ENCODE data around the gene PRAMEF2. TPM values are rescaled to one million over a fixed set of nuclear protein-coding genes. Genes with fewer than 3 reads are reported as not detected.
"Not testable (repeated sequence)": the region's sequence is repeated elsewhere in the genome, so short reads cannot be mapped to it uniquely, and the experiment has no call there.

Gene PRAMEF2
- total and polyA plus RNA-seq, 7 experiments from 2014 or later: not detected

GRCh38 chr1:12903793-12904572, 47.1 kb downstream of the PRAMEF2 start:
- POLR2A ChIA-PET; H3K4me1 Mint-ChIP-seq; H3K36me3 Mint-ChIP-seq; CTCF ChIA-PET; H3K9me3 Mint-ChIP-seq; DNase-seq; H3K27me3 ChIP-seq (ENCODE audit: control insufficient read depth in 2 of 2, insufficient read depth in 2 of 2, low read length in 2 of 2); H3K27ac ChIP-seq (ENCODE audit: low read depth, low read length); intact Hi-C loops (cut with micrococcal nuclease); H3K9me3 ChIP-seq (ENCODE audit: control insufficient read depth in 2 of 3, low read length in 3 of 3); H3K27ac Mint-ChIP-seq; H3K4me3 ChIP-seq (ENCODE audit: low read length); H3K36me3 ChIP-seq (ENCODE audit: control insufficient read depth in 2 of 3, insufficient read depth in 3 of 3, low read length in 3 of 3); ATAC-seq; H3K27me3 Mint-ChIP-seq; H3K4me1 ChIP-seq (ENCODE audit: control insufficient read depth in 2 of 2, insufficient read depth in 2 of 2, low read length in 2 of 2); H3K4me3 Mint-ChIP-seq: not testable (repeated sequence)

Other genes with a start within 250 kb of the PRAMEF2 start
- 100 to 1,000 TPM in 2 of 5 experiments, 10 to 100 TPM in 3; 60.2 to 115 (median 74.7) TPM for gene DHRS3, start 238.9 kb upstream of the PRAMEF2 start, total RNA-seq
- gene DHRS3, start 238.9 kb upstream of the PRAMEF2 start, polyA plus RNA-seq: 10 to 100 TPM; 39.9 to 44.9 TPM
- gene AADACL4, start 213.0 kb upstream of the PRAMEF2 start, total RNA-seq: not detected
- gene AADACL4, start 213.0 kb upstream of the PRAMEF2 start, polyA plus RNA-seq: not detected
- not detected for gene AADACL3, start 141.0 kb upstream of the PRAMEF2 start, total RNA-seq
- not detected for gene AADACL3, start 141.0 kb upstream of the PRAMEF2 start, polyA plus RNA-seq
- gene CFAP107, start 110.9 kb upstream of the PRAMEF2 start, total RNA-seq: not detected
- gene CFAP107, start 110.9 kb upstream of the PRAMEF2 start, polyA plus RNA-seq: not detected
- gene PRAMEF12, start 83.3 kb upstream of the PRAMEF2 start, total RNA-seq: not detected
- not detected for gene PRAMEF12, start 83.3 kb upstream of the PRAMEF2 start, polyA plus RNA-seq
- not detected for gene PRAMEF1, start 65.7 kb upstream of the PRAMEF2 start, total RNA-seq
- not detected for gene PRAMEF1, start 65.7 kb upstream of the PRAMEF2 start, polyA plus RNA-seq
- not detected for gene PRAMEF11, start 25.7 kb upstream of the PRAMEF2 start, total RNA-seq
- gene PRAMEF11, start 25.7 kb upstream of the PRAMEF2 start, polyA plus RNA-seq: not detected
- gene HNRNPCL1, start 8.4 kb upstream of the PRAMEF2 start, total RNA-seq: not detected
- not detected for gene HNRNPCL1, start 8.4 kb upstream of the PRAMEF2 start, polyA plus RNA-seq
- not detected for gene PRAMEF4, start 29.1 kb downstream of the PRAMEF2 start, total RNA-seq
- not detected for gene PRAMEF4, start 29.1 kb downstream of the PRAMEF2 start, polyA plus RNA-seq
- gene PRAMEF10, start 41.2 kb downstream of the PRAMEF2 start, total RNA-seq: not detected
- gene PRAMEF10, start 41.2 kb downstream of the PRAMEF2 start, polyA plus RNA-seq: not detected
- gene PRAMEF7, start 59.5 kb downstream of the PRAMEF2 start, total RNA-seq: not detected
- not detected for gene PRAMEF7, start 59.5 kb downstream of the PRAMEF2 start, polyA plus RNA-seq
- not detected for gene PRAMEF6, start 90.5 kb downstream of the PRAMEF2 start, total RNA-seq
- gene PRAMEF6, start 90.5 kb downstream of the PRAMEF2 start, polyA plus RNA-seq: not detected
- gene PRAMEF27, start 199.5 kb downstream of the PRAMEF2 start, total RNA-seq: not detected
- not detected for gene PRAMEF27, start 199.5 kb downstream of the PRAMEF2 start, polyA plus RNA-seq
- gene HNRNPCL3, start 203.7 kb downstream of the PRAMEF2 start, total RNA-seq: not detected
- not detected for gene HNRNPCL3, start 203.7 kb downstream of the PRAMEF2 start, polyA plus RNA-seq
- not detected for gene PRAMEF25, start 213.7 kb downstream of the PRAMEF2 start, total RNA-seq
- gene PRAMEF25, start 213.7 kb downstream of the PRAMEF2 start, polyA plus RNA-seq: not detected

Data from naive thymus-derived CD4-positive, alpha-beta T cell (primary cell).